ENCODE data around the gene L3MBTL3. TPM values are rescaled to one million over a fixed set of nuclear protein-coding genes. Genes with fewer than 3 reads are reported as not detected.

Gene L3MBTL3
- polyA plus RNA-seq, 1 donor from 2014 or later = 47.6 TPM

- H3K9me3 ChIP-seq (ENCODE audit: low read length) = no peaks in the 10 kb centered on the region
- H3K27me3 ChIP-seq (ENCODE audit: insufficient read depth, low read depth, low read length) = no peaks in the 10 kb centered on the region
- H3F3A ChIP-seq (ENCODE audit: insufficient read depth, low read length, poor library complexity, severe bottlenecking) = no peaks in the 10 kb centered on the region
- no peaks in the 10 kb centered on the region for H3K9me2 ChIP-seq (ENCODE audit: insufficient read depth, low read length)
- H4K20me1 ChIP-seq (ENCODE audit: insufficient read depth) = no peaks in the 10 kb centered on the region
- H3K79me2 ChIP-seq (replicated peaks; ENCODE audit: insufficient read depth, low read length) = no peaks in the 10 kb centered on the region
- no peak overlapping the region for H3K4me3 ChIP-seq (ENCODE audit: low read length)
- no peak overlapping the region for H2AFZ ChIP-seq (ENCODE audit: low read depth, low read length)
- no peaks in the 10 kb centered on the region for H3K36me3 ChIP-seq (ENCODE audit: insufficient read depth, low read length)
- TF ChIP-seq MXI1 (conservative IDR thresholded peaks at IDR 0.05; ENCODE audit: poor library complexity, severe bottlenecking) = no peak
- no peak overlapping the region for H3K27ac ChIP-seq (ENCODE audit: low read length)
- no peak overlapping the region for H3K4me2 ChIP-seq (ENCODE audit: low read length)
- no peak overlapping the region for H3K9ac ChIP-seq (ENCODE audit: low read length)
Observed at GRCh38 chr6:130156908-130157307, 138.5 kb downstream of the L3MBTL3 start.

- Histone ChIP-seq H2AFZ (ENCODE audit: low read depth, low read length) (no peak overlapping the region), H3F3A (ENCODE audit: insufficient read depth, low read length, poor library complexity, severe bottlenecking) (no peaks in the 10 kb centered on the region), H3K9me3 (ENCODE audit: low read length) (no peaks in the 10 kb centered on the region), H3K9me2 (ENCODE audit: insufficient read depth, low read length) (no peaks in the 10 kb centered on the region), H3K27me3 (ENCODE audit: insufficient read depth, low read depth, low read length) (no peaks in the 10 kb centered on the region), H4K20me1 (ENCODE audit: insufficient read depth) (no peaks in the 10 kb centered on the region), H3K36me3 (ENCODE audit: insufficient read depth, low read length) (no peaks in the 10 kb centered on the region), H3K9ac (ENCODE audit: low read length) (no peak overlapping the region), H3K4me2 (ENCODE audit: low read length) (no peak overlapping the region), H3K79me2 (replicated peaks; ENCODE audit: insufficient read depth, low read length) (no peaks in the 10 kb centered on the region), H3K4me3 (ENCODE audit: low read length) (no peak overlapping the region), H3K27ac (ENCODE audit: low read length) (no peak overlapping the region)
- no peak for TF ChIP-seq SMC3 (conservative IDR thresholded peaks at IDR 0.05; ENCODE audit: poor library complexity)
Observed at GRCh38 chr6:130158056-130158455, 139.7 kb downstream of the L3MBTL3 start.

GRCh38 chr6:130158548-130158947, 140.2 kb downstream of the L3MBTL3 start:
- no peaks in the 10 kb centered on the region for H3K79me2 ChIP-seq (replicated peaks; ENCODE audit: insufficient read depth, low read length)
- H4K20me1 ChIP-seq (ENCODE audit: insufficient read depth) = no peaks in the 10 kb centered on the region
- no peak overlapping the region for H3K4me2 ChIP-seq (ENCODE audit: low read length)
- H3K4me3 ChIP-seq (ENCODE audit: low read length) = no peak overlapping the region
- H3K9ac ChIP-seq (ENCODE audit: low read length) = no peak overlapping the region
- H3K27me3 ChIP-seq (ENCODE audit: insufficient read depth, low read depth, low read length) = no peaks in the 10 kb centered on the region
- H3K9me3 ChIP-seq (ENCODE audit: low read length) = no peaks in the 10 kb centered on the region
- H2AFZ ChIP-seq (ENCODE audit: low read depth, low read length) = no peak overlapping the region
- TF ChIP-seq EP300 (conservative IDR thresholded peaks at IDR 0.05; ENCODE audit: poor library complexity, severe bottlenecking) (no peak), CTCF (IDR thresholded peaks at IDR 0.05; ENCODE audit: poor library complexity, severe bottlenecking) (no peak), REST (IDR thresholded peaks at IDR 0.05; ENCODE audit: borderline replicate concordance) (no peak), MXI1 (conservative IDR thresholded peaks at IDR 0.05; ENCODE audit: poor library complexity, severe bottlenecking) (no peak), SMC3 (conservative IDR thresholded peaks at IDR 0.05; ENCODE audit: poor library complexity) (no peak), RAD21 (conservative IDR thresholded peaks at IDR 0.05) (no peak), EZH2 (IDR thresholded peaks at IDR 0.05; ENCODE audit: borderline replicate concordance, insufficient read depth, low read length, poor library complexity, severe bottlenecking) (no peak)
- H3K9me2 ChIP-seq (ENCODE audit: insufficient read depth, low read length) = no peaks in the 10 kb centered on the region
- H3K27ac ChIP-seq (ENCODE audit: low read length) = no peak overlapping the region
- no peaks in the 10 kb centered on the region for H3F3A ChIP-seq (ENCODE audit: insufficient read depth, low read length, poor library complexity, severe bottlenecking)
- no peaks in the 10 kb centered on the region for H3K36me3 ChIP-seq (ENCODE audit: insufficient read depth, low read length)

All from neural cell (in vitro differentiated cells).